Activated CD8-positive, alpha-beta memory T cell treated with anti-CD3 and anti-CD28 coated beads for 48 hours (primary cell): ENCODE results near the gene ANGPTL8.

Experiments used
- DNase-seq, 3 experiments: peaks; one replicate each; pipeline ENCODE4 v3.0.0-alpha.2; 2020; ENCODE audit warnings: low read depth in 2 of 3, low spot score in 2 of 3

The ANGPTL8 gene

DNA sequence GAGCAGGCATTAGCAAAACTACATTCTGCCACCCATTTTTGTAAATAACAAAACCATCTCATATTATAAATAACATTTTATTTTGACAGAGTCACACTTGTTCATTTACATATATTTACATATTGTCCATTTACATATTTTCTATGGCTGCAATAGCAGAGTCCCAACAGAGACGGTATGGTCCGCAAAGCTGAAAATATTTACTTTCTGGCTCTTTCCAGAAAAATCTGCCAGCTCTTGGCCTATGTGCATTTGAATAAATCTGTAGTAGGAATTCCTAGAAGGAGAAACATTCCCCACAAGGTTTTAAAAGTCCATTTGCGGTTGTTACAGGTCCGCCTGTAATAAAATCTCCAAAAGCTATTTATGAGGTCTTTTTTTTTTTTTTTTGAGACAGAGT lies 50.8 kb downstream of the ANGPTL8 start:
- DNase-seq = no peak

DNA sequence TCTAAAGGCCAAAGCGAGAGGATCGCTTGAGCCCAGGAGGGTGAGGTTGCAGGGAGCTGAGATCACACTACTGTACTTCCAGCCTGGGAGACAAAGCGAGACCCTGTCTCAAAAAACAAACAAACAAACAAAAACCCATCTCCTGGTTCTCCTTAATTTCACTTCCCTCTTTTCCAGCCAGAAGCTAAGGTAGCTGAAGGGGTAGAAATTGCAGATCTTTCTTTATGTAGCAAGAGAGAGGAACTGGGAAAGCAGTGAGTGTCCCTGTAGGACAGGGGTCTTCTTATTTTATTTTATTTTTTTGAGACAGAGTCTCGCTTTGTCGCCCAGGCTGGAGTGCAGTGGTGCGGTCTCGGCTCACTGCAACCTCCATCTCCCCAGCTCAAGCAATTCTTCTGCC lies 52.0 kb downstream of the ANGPTL8 start:
- DNase-seq = no peak
